Measurements from ENCODE around the gene GADD45GIP1. TPM values are rescaled to one million over a fixed set of nuclear protein-coding genes. Genes with fewer than 3 reads are reported as not detected.

GADD45GIP1 gene
- total RNA-seq, 2 donors from 2014 or later = 16.1 to 41.9 TPM

DNA sequence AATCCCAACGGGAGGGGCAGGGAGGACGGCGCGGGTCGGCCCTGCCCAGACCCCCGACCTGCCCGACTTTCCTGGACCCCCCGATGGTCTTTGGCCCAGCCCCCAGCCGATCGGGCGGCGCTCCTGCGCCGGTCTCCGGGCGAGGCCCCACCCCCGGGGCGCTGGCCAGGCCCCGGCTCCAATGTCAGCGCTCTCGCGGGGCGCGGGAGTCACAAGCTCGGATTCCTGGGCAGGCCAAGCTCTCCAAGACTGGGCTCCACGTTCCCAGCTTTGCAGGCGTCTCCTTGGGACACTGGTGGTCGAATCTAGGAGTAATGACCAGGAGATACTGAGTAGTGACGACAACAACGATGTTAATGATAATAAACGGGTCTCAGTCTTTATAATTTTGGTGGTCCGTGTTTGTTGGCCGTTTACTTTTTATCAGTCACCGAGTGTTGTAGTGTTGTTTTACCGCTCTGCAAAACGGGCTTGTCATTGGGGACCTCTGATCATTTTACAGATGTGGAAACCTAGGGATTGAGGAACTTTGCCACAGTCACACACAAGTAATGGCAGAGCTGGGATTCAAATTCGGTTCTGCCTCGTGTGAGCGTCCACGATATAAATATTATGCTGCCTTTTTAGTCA is 10.8 kb downstream of the GADD45GIP1 start:
- DNase-seq = peak; percentile 72
- Histone ChIP-seq H3K9me3 (no peaks in the 10 kb centered on the region), H3K4me1 (peaks cover 13% of the 10 kb centered on the region), H3K9ac (ENCODE audit: low read depth in 2 of 2, low read length in 2 of 2) (peak overlapping the region; percentile 52 to 90), H3K36me3 (peaks cover 29% of the 10 kb centered on the region), H3K27me3 (no peaks in the 10 kb centered on the region), H3K27ac (peak overlapping the region; percentile 94), H3K4me3 (peak overlapping the region; percentile 92)
- intact Hi-C loops (cut with DNase I) = no loop called here
- TF ChIP-seq, protein P1, sequence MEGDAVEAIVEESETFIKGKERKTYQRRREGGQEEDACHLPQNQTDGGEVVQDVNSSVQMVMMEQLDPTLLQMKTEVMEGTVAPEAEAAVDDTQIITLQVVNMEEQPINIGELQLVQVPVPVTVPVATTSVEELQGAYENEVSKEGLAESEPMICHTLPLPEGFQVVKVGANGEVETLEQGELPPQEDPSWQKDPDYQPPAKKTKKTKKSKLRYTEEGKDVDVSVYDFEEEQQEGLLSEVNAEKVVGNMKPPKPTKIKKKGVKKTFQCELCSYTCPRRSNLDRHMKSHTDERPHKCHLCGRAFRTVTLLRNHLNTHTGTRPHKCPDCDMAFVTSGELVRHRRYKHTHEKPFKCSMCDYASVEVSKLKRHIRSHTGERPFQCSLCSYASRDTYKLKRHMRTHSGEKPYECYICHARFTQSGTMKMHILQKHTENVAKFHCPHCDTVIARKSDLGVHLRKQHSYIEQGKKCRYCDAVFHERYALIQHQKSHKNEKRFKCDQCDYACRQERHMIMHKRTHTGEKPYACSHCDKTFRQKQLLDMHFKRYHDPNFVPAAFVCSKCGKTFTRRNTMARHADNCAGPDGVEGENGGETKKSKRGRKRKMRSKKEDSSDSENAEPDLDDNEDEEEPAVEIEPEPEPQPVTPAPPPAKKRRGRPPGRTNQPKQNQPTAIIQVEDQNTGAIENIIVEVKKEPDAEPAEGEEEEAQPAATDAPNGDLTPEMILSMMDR (IDR thresholded peaks at IDR 0.05) = no peak

DNA sequence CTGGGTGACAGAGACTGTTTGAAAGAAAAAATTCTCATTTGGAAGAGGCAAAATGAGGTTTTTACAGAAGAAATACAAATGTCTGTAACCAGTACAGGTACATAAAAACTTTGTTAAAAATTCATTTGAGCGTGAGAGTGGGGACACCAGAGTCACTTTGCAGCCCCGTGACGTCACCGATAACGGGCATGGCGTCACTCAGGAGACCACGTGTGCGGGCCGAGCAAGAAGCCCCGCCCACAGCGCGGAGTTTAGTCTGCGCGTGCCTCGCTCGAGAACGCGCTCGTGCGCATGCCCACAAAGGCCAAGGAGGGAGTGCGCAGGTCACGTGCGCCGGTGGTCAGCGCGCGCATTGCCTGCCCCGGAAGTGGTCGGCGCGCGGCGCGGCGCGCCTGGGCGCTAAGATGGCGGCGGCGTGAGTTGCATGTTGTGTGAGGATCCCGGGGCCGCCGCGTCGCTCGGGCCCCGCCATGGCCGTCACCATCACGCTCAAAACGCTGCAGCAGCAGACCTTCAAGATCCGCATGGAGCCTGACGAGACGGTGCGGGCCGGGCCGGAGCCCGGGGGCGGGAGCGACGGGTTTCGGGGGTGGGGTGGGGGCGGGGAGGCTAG is 11.4 kb downstream of the GADD45GIP1 start, which contains the start of gene RAD23A:
RAD23A (plus strand) TSS at position 384 of the 613 bp plus-strand sequence; CDS start at position 471, 87 bp downstream.
- Histone ChIP-seq H3K9me3 (no peaks in the 10 kb centered on the region), H3K27ac (peak within 1 kb of the TSS; percentile 94), H3K4me1 (peaks cover 19% of the 10 kb centered on the region), H3K4me3 (peak within 1 kb of the TSS; percentile 92), H3K36me3 (peaks cover 35% of the 10 kb centered on the region), H3K27me3 (no peaks in the 10 kb centered on the region), H3K9ac (ENCODE audit: low read depth in 2 of 2, low read length in 2 of 2) (peak within 1 kb of the TSS; percentile 52 to 90)
- intact Hi-C loops (cut with DNase I) = loop anchor here (2.0 kb wide), 1 partner anchor 27 kb away; the partner anchor contains the start of gene SYCE2
- peak; percentile 97 for DNase-seq
- TF ChIP-seq, protein P1 (IDR thresholded peaks at IDR 0.05) = no peak

GRCh38 chr19:12944104-12944674 is 12.8 kb downstream of the GADD45GIP1 start:
- intact Hi-C loops (cut with DNase I) = loop anchor here (2.0 kb wide), 1 partner anchor 25 kb away; the partner anchor contains the start of gene SYCE2
- no peak for DNase-seq
- no peaks in the 10 kb centered on the region for H3K27me3 ChIP-seq
- H3K36me3 ChIP-seq = peaks cover 38% of the 10 kb centered on the region
- no peaks in the 10 kb centered on the region for H3K9me3 ChIP-seq
- peaks cover 28% of the 10 kb centered on the region for H3K4me1 ChIP-seq
- TF ChIP-seq, protein P1 (IDR thresholded peaks at IDR 0.05) = no peak
- no peak overlapping the region for H3K9ac ChIP-seq (ENCODE audit: low read depth in 2 of 2, low read length in 2 of 2)
- H3K27ac ChIP-seq = no peak overlapping the region
- no peak overlapping the region for H3K4me3 ChIP-seq

DNA sequence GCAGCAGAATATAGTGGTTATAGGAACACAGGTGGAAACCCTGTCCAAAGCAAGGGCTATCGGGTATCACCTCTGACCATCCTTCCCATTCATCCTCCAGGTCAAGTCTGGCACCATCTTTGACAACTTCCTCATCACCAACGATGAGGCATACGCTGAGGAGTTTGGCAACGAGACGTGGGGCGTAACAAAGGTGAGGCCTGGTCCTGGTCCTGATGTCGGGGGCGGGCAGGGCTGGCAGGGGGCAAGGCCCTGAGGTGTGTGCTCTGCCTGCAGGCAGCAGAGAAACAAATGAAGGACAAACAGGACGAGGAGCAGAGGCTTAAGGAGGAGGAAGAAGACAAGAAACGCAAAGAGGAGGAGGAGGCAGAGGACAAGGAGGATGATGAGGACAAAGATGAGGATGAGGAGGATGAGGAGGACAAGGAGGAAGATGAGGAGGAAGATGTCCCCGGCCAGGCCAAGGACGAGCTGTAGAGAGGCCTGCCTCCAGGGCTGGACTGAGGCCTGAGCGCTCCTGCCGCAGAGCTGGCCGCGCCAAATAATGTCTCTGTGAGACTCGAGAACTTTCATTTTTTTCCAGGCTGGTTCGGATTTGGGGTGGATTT is 13.5 kb downstream of the GADD45GIP1 start:
- Histone ChIP-seq H3K9ac (ENCODE audit: low read depth in 2 of 2, low read length in 2 of 2) (peak overlapping the region in 1 of 2 donors; percentile 26), H3K4me3 (no peak overlapping the region), H3K4me1 (peaks cover 28% of the 10 kb centered on the region), H3K27me3 (no peaks in the 10 kb centered on the region), H3K36me3 (peaks cover 35% of the 10 kb centered on the region), H3K9me3 (no peaks in the 10 kb centered on the region), H3K27ac (no peak overlapping the region)
- intact Hi-C loops (cut with DNase I) = loop anchor here (2.0 kb wide), 1 partner anchor 25 kb away; the partner anchor contains the start of gene SYCE2
- DNase-seq = no peak
- TF ChIP-seq, protein P1 (IDR thresholded peaks at IDR 0.05) = no peak

DNA sequence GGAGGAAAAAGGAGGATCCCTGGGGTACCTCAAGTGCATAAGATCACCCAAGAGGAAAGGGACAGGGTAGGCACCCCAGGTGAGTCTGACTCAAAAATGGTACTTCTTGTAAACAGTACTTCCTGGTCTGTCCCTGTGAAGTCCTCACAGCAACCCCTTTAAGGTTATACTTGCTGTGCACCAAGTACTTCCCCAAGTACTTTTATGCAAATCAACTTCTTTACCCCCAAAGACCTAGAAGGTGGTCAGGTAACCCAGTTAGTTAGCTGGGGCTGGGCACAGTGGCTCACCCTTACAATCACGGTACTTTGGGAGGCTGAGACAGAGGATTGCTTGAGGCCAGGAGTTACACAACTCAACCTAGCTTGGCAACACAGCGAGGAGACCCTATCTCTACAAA is 16.1 kb downstream of the GADD45GIP1 start:
- H3K9me3 ChIP-seq = no peaks in the 10 kb centered on the region
- intact Hi-C loops (cut with DNase I) = no loop called here
- no peak for DNase-seq
- TF ChIP-seq, protein P1 (IDR thresholded peaks at IDR 0.05) = no peak
- H3K9ac ChIP-seq (ENCODE audit: low read depth in 2 of 2, low read length in 2 of 2) = peak overlapping the region in 1 of 2 donors; percentile 99
- H3K4me3 ChIP-seq = no peak overlapping the region
- H3K27me3 ChIP-seq = no peaks in the 10 kb centered on the region
- peaks cover 19% of the 10 kb centered on the region for H3K4me1 ChIP-seq
- H3K36me3 ChIP-seq = peaks cover 31% of the 10 kb centered on the region
- no peak overlapping the region for H3K27ac ChIP-seq

Measured in colonic mucosa (tissue), 4 donors.